Measurements from ENCODE around the gene LINGO3.

LINGO3 gene

GRCh38 chr19:2268480-2268830 lies 39.5 kb downstream of the LINGO3 start:
- no peak overlapping the region; the same call in 1 of the 2 replicates for H3K27ac ChIP-seq
- no peak for TF ChIP-seq ZFX (IDR thresholded peaks at IDR 0.05)

- peak overlapping the region; percentile 30 for H3K27ac ChIP-seq
- TF ChIP-seq CTCF (conservative IDR thresholded peaks at IDR 0.05): no peak
- no peak for TF ChIP-seq ZFX (IDR thresholded peaks at IDR 0.05)
Observed at GRCh38 chr19:2266183-2266993, 41.6 kb downstream of the LINGO3 start.

- TF ChIP-seq ZFX (IDR thresholded peaks at IDR 0.05) (no peak), CTCF (conservative IDR thresholded peaks at IDR 0.05) (no peak; the same call in 1 of the 2 replicates)
- H3K27ac ChIP-seq: no peak overlapping the region
Observed at GRCh38 chr19:2261438-2262172, 46.3 kb downstream of the LINGO3 start.

- no peak overlapping the region for H3K27ac ChIP-seq
- TF ChIP-seq CTCF (conservative IDR thresholded peaks at IDR 0.05) (no peak), ZFX (IDR thresholded peaks at IDR 0.05) (no peak)
Observed at GRCh38 chr19:2260341-2260805, 47.6 kb downstream of the LINGO3 start.

GRCh38 chr19:2259336-2259735 lies 48.6 kb downstream of the LINGO3 start:
- H3K27ac ChIP-seq: no peak overlapping the region
- TF ChIP-seq CTCF (conservative IDR thresholded peaks at IDR 0.05): no peak
- TF ChIP-seq ZFX (IDR thresholded peaks at IDR 0.05): no peak

Data from C4-2B (cell line).